GM19099 (cell line): ENCODE results near the gene ZBTB8OS.

Source experiments
- POLR2A ChIP-seq: IDR thresholded peaks from 3 replicates; pipeline ENCODE4 v1.6.1; 2011; ENCODE audit warnings: low read depth; ENCODE audit not compliant: insufficient read length; ENCODE audit errors: extremely low read depth

The ZBTB8OS gene

DNA sequence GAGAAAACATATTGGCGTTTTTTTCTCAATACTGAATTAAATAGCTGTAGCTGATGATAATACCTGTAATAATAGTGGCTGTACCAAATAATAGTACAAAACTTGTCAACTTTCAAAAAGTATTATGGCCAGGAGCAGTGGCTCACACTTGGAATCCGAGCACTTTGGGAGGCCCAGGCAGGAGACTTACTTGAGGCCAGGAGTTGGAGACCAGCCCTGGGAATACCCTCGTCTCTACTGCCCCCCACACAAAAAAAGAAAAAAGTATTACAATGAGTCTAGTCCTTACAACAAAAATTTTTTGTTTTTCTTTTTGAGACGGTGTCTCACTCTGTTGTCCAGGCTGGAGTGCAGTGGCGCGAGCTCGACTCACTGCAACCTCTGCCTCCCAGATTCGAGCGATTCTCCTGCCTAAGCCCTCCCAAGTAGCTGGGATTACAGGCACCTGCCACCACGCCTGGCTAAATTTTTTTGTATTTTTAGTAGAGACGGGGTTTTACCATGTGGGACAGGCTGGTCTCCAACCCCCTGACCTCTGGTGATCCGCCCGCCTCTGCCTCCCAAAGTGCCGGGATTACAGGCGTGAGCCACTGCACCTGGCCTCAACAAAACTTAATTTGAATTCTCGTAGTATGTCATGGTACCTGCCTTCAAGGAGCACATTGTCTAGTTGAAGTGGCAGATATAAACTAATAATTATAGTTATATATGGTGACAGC lies 2.1 kb upstream of the ZBTB8OS start:
- no peak for TF ChIP-seq POLR2A

- no peak for TF ChIP-seq POLR2A
Observed at GRCh38 chr1:32651461-32652073, 1.2 kb upstream of the ZBTB8OS start.

DNA sequence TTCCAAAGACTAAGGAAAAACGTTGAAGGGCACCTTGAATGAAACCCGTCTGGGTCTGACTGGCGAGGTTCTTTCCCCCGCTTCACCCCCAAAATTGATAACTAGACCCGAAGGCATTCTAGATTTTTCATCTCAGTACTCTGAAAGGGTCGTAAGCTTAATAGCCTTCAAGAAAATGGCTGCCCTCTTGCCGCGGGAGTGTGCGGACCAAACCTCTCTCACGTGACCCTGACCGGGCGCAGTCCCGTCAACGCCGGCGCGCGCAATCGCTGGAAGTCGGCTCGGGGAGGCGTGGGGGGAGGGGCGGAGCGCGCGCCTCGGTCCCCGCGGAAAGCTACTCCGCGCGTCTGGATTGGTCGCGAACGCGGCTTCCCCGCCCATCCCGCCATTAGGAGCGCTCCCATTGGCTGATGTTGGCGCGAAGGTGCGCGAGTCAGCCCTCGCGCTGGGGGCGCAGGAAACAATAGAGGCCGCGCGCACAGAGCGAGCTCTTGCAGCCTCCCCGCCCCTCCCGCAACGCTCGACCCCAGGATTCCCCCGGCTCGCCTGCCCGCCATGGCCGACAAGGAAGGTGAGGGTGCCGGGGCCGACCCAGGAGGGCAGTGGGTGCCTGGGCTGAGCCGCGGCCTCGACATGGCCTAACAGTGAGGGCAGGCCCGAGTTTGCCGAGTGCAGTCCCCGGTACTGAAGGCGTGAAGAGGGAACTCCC lies 556 bp upstream of the ZBTB8OS start, which contains the start of gene RBBP4:
TSS of gene RBBP4 (plus strand) at position 457 of the 709 bp plus-strand sequence. CDS start at position 556, 99 bp downstream.
- TF ChIP-seq POLR2A = peak; percentile 71

- no peak for TF ChIP-seq POLR2A
Observed at GRCh38 chr1:32647308-32648134, 2.8 kb downstream of the ZBTB8OS start.

DNA sequence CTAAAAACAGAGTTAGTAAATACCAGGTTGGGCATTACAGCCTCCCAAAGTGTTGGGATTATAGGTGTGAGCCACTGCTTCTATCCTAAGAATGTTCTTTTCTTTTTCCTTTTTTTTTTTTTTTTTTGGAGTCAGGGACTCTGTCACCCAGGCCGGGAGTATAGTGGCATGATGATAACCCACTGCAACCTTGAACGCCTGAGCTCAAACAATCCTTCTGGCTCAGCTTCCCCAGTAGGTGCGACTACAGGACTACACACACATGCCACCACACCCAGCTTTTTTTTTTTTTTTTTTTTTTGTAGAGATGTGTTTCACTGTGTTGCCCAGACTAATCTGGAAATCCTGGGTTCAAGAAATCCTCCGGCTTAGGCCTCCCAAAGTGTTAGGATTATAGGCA lies 5.9 kb downstream of the ZBTB8OS start:
- TF ChIP-seq POLR2A = no peak

GRCh38 chr1:32639489-32640075 lies 10.8 kb downstream of the ZBTB8OS start:
- TF ChIP-seq POLR2A = no peak

DNA sequence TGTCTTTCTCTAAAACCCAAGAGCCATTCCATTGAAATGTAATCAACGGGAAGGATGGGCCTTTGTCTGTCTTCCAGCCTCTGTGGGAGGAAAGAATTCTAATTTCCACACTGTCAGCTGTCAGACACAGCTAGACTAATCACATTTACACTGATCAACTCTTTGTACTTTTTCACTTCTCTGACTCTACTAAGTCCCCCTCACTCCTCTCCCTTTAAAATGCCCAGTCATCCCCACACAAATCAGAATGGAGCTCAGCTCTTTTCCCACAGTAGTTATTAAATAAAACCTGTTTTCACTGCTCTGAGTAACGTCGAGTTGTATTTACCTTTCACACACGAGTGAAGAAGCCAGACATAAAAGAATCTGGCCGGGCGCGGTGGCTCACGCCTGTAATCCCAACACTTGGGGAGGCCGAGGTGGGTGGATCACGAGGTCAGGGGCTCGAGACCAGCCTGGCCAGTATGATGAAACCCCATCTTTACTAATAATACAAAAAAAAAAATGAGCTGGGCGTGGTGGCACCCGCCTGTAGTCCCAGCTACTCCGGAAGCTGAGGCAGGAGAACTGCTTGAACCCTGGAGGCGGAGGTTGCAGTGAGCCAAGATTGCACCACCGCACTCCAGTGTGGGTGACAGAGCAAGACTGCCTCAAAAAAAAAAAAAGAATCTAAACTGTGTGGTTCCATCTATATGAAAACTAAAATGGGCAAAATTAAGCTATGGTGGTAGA lies 13.3 kb downstream of the ZBTB8OS start:
- TF ChIP-seq POLR2A = no peak

DNA sequence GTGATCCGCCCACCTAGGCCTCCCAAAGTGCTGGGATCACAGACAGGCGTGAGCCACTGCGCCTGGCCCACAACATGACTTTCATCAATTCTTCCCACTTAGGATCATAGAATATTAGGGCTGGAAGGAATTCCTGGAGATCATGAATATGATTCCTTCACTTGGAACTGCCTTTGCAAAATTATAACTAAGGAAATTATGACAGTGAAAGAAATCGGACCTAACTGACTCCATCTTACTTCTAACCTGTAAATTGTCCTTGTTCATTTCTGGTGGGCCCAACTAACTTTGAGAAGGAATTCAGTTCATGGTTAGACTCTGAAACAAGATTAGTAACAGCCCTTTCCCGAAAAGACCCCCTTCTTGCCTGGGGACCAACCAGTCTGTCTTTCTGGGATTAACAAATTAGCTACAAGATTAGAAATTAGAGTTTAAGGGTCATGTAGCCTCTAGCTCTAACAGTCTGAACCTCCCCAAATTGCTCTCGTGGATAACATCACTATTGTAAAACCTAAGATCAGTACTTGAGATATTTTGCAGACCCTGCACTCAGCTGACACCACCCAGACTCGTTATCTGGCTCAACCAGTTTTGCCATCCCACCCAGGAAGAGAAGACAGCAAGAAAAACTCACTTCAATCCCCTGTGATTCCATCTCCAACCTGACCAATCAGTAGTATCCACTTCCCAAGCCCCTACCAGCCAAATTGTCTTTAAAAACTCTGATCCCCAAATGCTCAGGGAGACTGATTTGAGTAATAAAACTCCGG lies 14.7 kb downstream of the ZBTB8OS start:
- TF ChIP-seq POLR2A = no peak

- TF ChIP-seq POLR2A = no peak
Observed at GRCh38 chr1:32632829-32633228, 17.5 kb downstream of the ZBTB8OS start.

- peak; percentile 39 for TF ChIP-seq POLR2A
Observed at GRCh38 chr1:32627596-32628162, 22.7 kb downstream of the ZBTB8OS start.

- no peak for TF ChIP-seq POLR2A
Observed at GRCh38 chr1:32626176-32626575, 24.2 kb downstream of the ZBTB8OS start.

- no peak for TF ChIP-seq POLR2A
Observed at GRCh38 chr1:32623775-32624174, 26.6 kb downstream of the ZBTB8OS start.
